ENCODE data around the gene DCTN4. TPM values are rescaled to one million over a fixed set of nuclear protein-coding genes. Genes with fewer than 3 reads are reported as not detected.

DCTN4 gene
- total RNA-seq, 2 experiments from 2014 or later = 38.6 to 40.6 TPM

DNA sequence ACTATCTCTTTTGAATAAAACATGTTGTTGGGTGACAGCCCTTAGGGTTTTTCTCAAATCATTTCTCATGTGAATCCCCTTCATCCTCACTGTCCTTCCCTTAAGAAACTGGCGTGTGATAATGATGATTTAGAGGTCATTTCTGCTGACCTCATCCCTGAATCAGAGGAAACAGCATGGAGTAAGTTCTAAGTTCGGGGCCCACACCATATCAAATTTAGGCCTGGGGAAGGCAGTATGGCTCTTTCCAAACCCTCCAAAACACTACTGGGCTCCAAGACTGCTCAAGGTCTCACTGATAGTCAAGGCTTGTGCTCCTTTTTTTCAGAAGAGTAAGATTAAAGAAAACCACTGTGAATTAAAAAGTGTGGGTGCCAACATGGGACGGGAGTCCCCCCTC is 18.9 kb upstream of the DCTN4 start:
- CTCF ChIA-PET = interaction anchor here (0.6 to 8.1 kb wide), 12 partner anchors 9 to 328 kb away, joined by 4 to 108 read pairs (median 8); partner anchors contain the start of genes DCTN4, IRGM, RBM22 and RPS14
- Mint-ChIP-seq H3K4me3 (peak overlapping the region; percentile 93), H3K27me3 (no peaks in the 10 kb centered on the region), H3K9me3 (peaks cover 2% of the 10 kb centered on the region), H3K36me3 (ENCODE audit: low read depth) (peaks cover 17% of the 10 kb centered on the region), H3K27ac (peak overlapping the region; percentile 48), H3K4me1 (peaks cover 53% of the 10 kb centered on the region)
- POLR2A ChIA-PET = interaction anchor here (1.1 to 2.3 kb wide), 6 partner anchors 9 to 69 kb away, joined by 3 to 20 read pairs (median 7); partner anchors contain the start of genes DCTN4 and IRGM
- DNase-seq = no peak

DNA sequence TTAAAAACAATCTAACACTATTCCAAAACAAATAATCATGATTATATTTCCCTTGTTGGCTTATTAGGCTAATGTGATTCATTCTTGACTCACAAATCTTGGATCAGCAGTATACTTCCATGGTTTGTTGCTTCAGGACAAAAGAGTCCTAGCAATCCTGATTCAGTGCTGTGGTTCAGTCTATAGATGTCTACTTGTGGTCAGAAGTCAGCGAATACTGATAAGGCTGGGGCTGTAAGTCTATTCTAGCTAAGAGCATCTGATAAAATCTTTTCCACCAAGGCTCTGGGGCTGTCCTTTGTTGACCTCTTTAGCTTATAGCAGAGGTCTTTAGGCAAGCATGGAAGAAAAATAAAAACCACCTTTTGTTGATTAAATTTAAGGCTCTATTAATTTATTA is 15.3 kb upstream of the DCTN4 start:
- Mint-ChIP-seq H3K36me3 (ENCODE audit: low read depth) (peaks cover 24% of the 10 kb centered on the region), H3K27ac (no peak overlapping the region), H3K4me3 (no peak overlapping the region), H3K27me3 (no peaks in the 10 kb centered on the region), H3K4me1 (peaks cover 41% of the 10 kb centered on the region), H3K9me3 (peaks cover 16% of the 10 kb centered on the region)
- ChIA-PET CTCF (interaction anchor here (1.2 kb wide), 1 partner anchor 16 kb away, joined by 3 read pairs; no protein-coding TSS in a partner anchor), POLR2A (no interaction called here)
- DNase-seq = no peak

DNA sequence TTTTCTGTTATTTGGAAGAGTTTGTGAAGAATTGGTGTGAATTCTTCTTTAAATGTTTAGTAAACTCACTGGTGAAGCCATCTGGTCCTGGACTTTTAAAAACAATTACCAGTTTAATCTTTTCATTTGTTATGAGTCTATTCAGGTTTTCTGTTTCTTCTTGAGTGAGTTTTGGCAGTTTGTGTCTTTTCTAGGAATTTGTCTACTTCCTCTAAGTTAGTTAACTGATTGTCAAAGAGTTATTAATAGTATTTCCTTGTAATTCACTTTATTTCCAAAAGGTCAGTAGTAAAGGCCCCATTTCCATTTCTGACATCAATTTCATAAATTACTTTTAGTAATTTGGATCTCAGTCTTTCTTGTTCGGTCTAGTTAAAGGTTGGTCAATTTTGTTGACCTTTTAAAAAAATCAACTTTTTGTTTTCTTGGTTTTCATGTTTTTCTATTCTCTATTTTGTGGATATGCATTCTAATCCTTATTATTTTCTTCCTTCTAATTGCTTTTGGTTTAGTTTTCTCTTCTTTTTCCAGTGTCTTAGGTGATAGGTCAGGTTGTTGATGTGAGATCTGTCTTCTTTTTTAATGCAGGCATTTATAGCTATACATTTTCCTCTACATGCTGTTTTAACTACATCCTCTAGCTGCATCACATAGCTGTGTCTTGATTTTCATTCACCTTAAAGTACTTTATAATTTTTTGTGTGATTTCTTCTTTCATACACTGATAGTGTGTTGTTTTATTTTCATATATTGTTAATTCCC is 12.4 kb upstream of the DCTN4 start:
- CTCF ChIA-PET = no interaction called here
- no peak for DNase-seq
- Mint-ChIP-seq H3K27me3 (no peaks in the 10 kb centered on the region), H3K4me3 (no peak overlapping the region), H3K36me3 (ENCODE audit: low read depth) (peaks cover 24% of the 10 kb centered on the region), H3K4me1 (peaks cover 31% of the 10 kb centered on the region), H3K9me3 (peaks cover 16% of the 10 kb centered on the region), H3K27ac (peak overlapping the region; percentile 56)
- POLR2A ChIA-PET = interaction anchor here (1.5 kb wide), 1 partner anchor 12 kb away, joined by 6 read pairs; no protein-coding TSS in a partner anchor

DNA sequence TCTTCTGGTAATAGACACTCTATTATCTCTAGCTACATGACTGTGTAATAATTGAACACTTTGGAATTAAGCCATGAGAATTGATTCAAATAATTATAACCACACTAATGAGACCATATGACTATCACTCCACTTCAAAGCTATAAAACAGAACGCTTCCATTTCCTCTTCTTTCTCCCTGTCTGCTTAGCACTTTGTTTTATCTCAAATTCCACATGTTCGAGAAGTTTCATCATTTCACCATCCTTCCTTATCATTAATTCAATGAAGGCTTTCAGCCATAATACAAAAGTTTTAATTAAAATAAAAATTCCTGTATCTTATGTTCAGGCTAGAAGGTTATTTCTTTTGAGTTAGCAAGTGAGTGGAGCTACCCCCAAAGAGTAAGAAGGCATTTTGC is 7.4 kb upstream of the DCTN4 start:
- H3K4me1 Mint-ChIP-seq = peaks cover 27% of the 10 kb centered on the region
- DNase-seq = no peak
- no peak overlapping the region for H3K27ac Mint-ChIP-seq
- CTCF ChIA-PET = interaction anchor here (0.8 kb wide), 1 partner anchor 12 kb away, joined by 3 read pairs; the partner anchor contains the start of gene SMIM3
- H3K4me3 Mint-ChIP-seq = no peak overlapping the region
- peaks cover 6% of the 10 kb centered on the region for H3K9me3 Mint-ChIP-seq
- H3K36me3 Mint-ChIP-seq (ENCODE audit: low read depth) = peaks cover 13% of the 10 kb centered on the region
- POLR2A ChIA-PET = interaction anchor here (1.1 kb wide), 2 partner anchors 9 to 13 kb away, joined by 4 to 6 read pairs; no protein-coding TSS in a partner anchor
- H3K27me3 Mint-ChIP-seq = no peaks in the 10 kb centered on the region

DNA sequence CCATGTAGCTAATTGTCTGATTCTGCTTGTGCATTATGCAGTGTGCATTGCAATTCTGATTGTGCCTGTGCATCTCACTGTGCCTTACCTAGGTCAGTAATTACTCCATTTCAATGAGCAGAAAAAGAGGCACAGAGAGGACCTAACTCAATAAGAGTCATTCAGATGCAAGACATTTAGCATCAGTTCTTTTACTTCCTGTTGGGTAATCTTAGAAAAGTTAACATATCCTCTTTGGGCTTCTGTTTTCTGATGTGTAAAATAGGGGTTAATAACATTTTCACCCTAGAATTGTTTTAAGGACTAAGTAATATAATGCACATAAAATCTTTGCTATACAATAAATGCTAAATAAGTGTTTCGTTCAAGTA is 7.0 kb upstream of the DCTN4 start:
- ChIA-PET CTCF (interaction anchor here (0.8 to 1.1 kb wide), 2 partner anchors 13 to 65 kb away, joined by 3 read pairs; partner anchors contain the start of genes RBM22 and SMIM3), POLR2A (interaction anchor here (1.1 kb wide), 1 partner anchor 8 kb away, joined by 4 read pairs; no protein-coding TSS in a partner anchor)
- Mint-ChIP-seq H3K27ac (no peak overlapping the region), H3K27me3 (no peaks in the 10 kb centered on the region), H3K36me3 (ENCODE audit: low read depth) (peaks cover 9% of the 10 kb centered on the region), H3K9me3 (peaks cover 3% of the 10 kb centered on the region), H3K4me3 (no peak overlapping the region), H3K4me1 (peaks cover 23% of the 10 kb centered on the region)
- no peak for DNase-seq

DNA sequence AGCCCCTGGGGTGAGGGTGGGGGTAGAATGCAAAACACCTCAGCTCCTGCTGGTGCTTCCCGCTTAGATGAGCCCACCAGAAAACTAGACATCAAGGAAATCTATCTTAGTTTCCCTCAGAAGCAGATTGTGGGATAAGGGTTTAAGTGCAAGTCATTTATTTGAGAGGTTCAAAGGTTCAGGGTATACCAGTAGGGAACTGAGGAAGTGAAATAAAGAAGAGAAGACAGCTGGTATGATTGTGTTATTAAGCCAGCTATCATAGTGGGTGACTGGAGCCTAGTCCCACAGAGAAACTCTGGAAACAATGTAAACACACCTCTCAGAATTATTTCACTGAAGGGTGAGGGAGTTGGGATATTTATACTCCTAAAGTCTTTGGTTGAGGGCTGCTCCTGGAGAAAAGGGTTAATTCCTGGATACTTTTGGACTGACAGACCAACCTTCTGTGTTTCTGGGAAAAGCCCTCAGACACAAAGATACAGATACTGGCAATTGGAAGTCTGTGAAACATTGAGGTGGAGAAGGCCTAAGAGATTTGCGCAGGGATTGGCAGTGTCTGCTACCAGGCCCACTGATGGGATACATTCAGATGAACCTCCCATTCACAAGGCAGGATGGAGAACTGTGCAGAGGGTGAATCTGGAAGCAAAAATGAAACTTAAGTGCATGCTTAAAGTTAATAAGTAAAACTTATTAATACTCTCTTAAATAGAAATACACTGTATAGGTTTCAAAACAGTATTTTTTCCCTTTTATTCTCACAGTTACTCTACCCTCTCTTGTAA is 6.4 kb upstream of the DCTN4 start:
- no peaks in the 10 kb centered on the region for H3K27me3 Mint-ChIP-seq
- H3K4me1 Mint-ChIP-seq = peaks cover 17% of the 10 kb centered on the region
- H3K4me3 Mint-ChIP-seq = no peak overlapping the region
- peaks cover 3% of the 10 kb centered on the region for H3K36me3 Mint-ChIP-seq (ENCODE audit: low read depth)
- no peak overlapping the region for H3K27ac Mint-ChIP-seq
- POLR2A ChIA-PET = interaction anchor here (1.1 to 1.6 kb wide), 3 partner anchors 11 to 30 kb away, joined by 4 read pairs; partner anchors contain the start of gene SMIM3
- no peak for DNase-seq
- no peaks in the 10 kb centered on the region for H3K9me3 Mint-ChIP-seq
- CTCF ChIA-PET = interaction anchor here (0.8 to 2.4 kb wide), 4 partner anchors 10 to 64 kb away, joined by 3 to 8 read pairs (median 3); partner anchors contain the start of genes RBM22 and SMIM3

DNA sequence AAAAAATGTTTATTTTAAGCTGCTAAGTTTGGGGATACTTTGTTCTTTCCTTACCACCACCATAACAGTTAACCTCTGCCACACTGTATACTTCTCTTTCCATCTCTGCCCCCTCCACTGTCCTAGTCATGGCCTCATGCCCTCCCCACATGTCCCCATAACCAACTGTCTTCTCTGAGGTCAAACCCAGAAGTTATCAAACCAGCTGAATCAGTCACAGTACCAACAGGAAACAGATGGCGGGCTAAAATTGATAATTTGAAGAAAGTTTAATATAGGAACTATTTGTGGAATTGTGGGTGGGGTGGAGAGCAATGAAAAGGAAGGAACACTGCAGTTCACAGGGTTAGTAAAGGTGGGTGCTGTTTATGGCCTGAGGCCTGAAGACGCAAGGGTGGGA is 5.7 kb upstream of the DCTN4 start:
- ChIA-PET CTCF (interaction anchor here (1.1 to 2.4 kb wide), 4 partner anchors 11 to 63 kb away, joined by 3 to 8 read pairs (median 4); partner anchors contain the start of genes RBM22 and SMIM3), POLR2A (interaction anchor here (0.7 to 1.6 kb wide), 5 partner anchors 10 to 29 kb away, joined by 3 to 4 read pairs (median 4); partner anchors contain the start of gene SMIM3)
- peaks cover 15% of the 10 kb centered on the region for H3K4me1 Mint-ChIP-seq
- H3K36me3 Mint-ChIP-seq (ENCODE audit: low read depth) = no peaks in the 10 kb centered on the region
- H3K4me3 Mint-ChIP-seq = no peak overlapping the region
- no peaks in the 10 kb centered on the region for H3K9me3 Mint-ChIP-seq
- H3K27me3 Mint-ChIP-seq = no peaks in the 10 kb centered on the region
- no peak overlapping the region for H3K27ac Mint-ChIP-seq
- no peak for DNase-seq

DNA sequence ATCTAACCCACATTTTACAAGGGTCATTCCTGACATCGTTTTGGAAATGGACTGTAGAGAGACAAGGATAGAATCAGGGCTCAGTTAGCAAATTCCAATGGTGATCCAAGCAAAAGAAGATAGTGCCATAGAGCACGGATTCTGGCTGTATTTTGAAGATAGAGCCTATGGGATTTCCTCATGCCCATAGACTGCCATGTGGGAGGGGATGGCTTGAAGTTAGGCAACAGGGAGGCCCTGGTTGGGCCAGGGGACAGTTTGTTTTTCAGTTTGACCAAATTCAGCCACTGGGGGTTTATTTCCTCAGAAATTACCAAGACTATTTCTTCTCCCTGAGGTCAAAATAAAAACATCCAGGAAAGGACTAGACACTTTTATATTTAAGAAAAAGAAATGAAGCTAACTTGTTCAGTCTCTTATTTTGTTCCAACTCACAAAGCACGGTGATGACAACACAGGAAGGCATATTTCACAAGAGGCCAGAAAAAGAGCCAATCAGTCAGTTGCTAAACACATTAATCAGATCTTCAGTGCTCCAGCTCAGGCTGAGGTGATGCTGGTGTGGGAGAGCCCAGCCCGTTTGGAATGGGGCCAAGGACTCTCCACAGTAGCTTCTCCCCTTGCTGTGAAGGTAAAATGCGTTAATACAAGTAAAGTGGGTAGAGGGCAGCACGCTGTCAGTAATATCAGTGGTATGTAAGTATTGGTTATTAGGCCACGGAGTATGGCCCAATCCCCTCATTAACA is 4.4 kb upstream of the DCTN4 start:
- H3K4me3 Mint-ChIP-seq = no peak overlapping the region
- DNase-seq = no peak
- H3K4me1 Mint-ChIP-seq = peaks cover 21% of the 10 kb centered on the region
- no peak overlapping the region for H3K27ac Mint-ChIP-seq
- no peaks in the 10 kb centered on the region for H3K9me3 Mint-ChIP-seq
- H3K27me3 Mint-ChIP-seq = no peaks in the 10 kb centered on the region
- ChIA-PET POLR2A (interaction anchor here (1.4 kb wide), 1 partner anchor 20 kb away, joined by 3 read pairs; no protein-coding TSS in a partner anchor), CTCF (interaction anchor here (1.6 to 2.4 kb wide), 2 partner anchors 15 to 19 kb away, joined by 6 to 8 read pairs; partner anchors contain the start of gene SMIM3)
- H3K36me3 Mint-ChIP-seq (ENCODE audit: low read depth) = no peaks in the 10 kb centered on the region

DNA sequence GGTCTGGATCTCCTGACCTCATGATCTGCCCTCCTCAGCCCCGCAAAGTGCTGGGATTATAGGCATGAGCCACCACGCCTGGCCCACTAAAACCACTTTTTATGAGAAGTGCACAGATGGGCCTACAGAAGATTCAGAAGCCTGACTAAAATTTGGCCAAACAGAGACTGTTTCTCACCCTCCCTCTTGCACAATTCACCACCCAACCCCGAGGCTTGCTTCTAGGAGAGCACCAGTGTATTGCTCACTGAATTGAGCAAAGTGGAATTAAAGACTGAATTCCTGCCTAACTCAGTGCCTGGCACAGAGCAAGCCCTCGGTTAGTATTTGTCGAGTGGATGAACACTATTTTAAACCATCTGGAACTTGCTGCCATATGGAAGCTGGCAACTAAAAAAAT is 3.4 kb upstream of the DCTN4 start:
- peaks cover 26% of the 10 kb centered on the region for H3K4me1 Mint-ChIP-seq
- no peak overlapping the region for H3K4me3 Mint-ChIP-seq
- ChIA-PET POLR2A (no interaction called here), CTCF (no interaction called here)
- H3K27ac Mint-ChIP-seq = no peak overlapping the region
- peaks cover 1% of the 10 kb centered on the region for H3K36me3 Mint-ChIP-seq (ENCODE audit: low read depth)
- no peaks in the 10 kb centered on the region for H3K9me3 Mint-ChIP-seq
- no peaks in the 10 kb centered on the region for H3K27me3 Mint-ChIP-seq
- DNase-seq = no peak

DNA sequence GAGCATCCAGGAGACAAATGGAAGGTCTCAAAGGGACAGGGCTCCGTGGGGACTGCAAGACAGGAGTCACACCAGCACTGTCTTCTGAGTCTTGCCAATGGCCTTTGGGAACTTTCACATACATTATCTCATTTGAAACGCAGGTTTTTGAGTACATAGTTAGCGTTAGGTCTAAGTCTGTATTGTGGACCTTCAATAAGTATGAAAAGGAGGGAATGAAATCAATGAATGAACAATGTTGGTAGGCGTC is 442 bp upstream of the DCTN4 start:
- peaks cover 25% of the 10 kb centered on the region for H3K36me3 Mint-ChIP-seq (ENCODE audit: low read depth)
- H3K4me3 Mint-ChIP-seq = no peak overlapping the region
- ChIA-PET POLR2A (interaction anchor here (1.0 to 4.0 kb wide), 10 partner anchors 10 to 455 kb away, joined by 3 to 28 read pairs (median 8); partner anchors contain the start of genes IRGM, RBM22 and SMIM3), CTCF (interaction anchor here (1.1 to 3.0 kb wide), 5 partner anchors 20 to 87 kb away, joined by 4 to 24 read pairs (median 9); partner anchors contain the start of genes IRGM and SMIM3)
- no peak for DNase-seq
- H3K27ac Mint-ChIP-seq = no peak overlapping the region
- H3K9me3 Mint-ChIP-seq = no peaks in the 10 kb centered on the region
- no peaks in the 10 kb centered on the region for H3K27me3 Mint-ChIP-seq
- H3K4me1 Mint-ChIP-seq = peaks cover 34% of the 10 kb centered on the region

DNA sequence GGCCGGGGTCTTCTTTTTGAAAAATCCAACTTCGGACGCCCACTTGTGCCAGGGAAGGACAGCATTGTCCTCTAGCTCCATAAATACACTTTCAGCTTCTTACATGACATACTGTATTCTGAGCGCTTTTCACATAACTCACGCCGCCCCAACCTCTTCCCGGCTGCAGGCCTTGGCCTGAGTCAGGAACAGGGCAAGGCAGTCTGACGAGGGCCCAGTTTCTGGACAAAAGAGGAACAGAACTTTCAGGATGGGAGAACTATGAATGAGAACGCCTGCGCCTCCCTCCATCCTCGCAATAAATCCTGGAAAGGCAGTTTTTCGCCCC is 650 bp downstream of the DCTN4 start:
- Mint-ChIP-seq H3K4me1 (peaks cover 38% of the 10 kb centered on the region), H3K9me3 (no peaks in the 10 kb centered on the region), H3K27me3 (no peaks in the 10 kb centered on the region), H3K4me3 (no peak overlapping the region), H3K36me3 (ENCODE audit: low read depth) (peaks cover 36% of the 10 kb centered on the region), H3K27ac (no peak overlapping the region)
- POLR2A ChIA-PET = interaction anchor here (0.8 to 4.0 kb wide), 13 partner anchors 8 to 456 kb away, joined by 3 to 28 read pairs (median 4); partner anchors contain the start of genes IRGM, RBM22 and SMIM3
- CTCF ChIA-PET = interaction anchor here (1.0 to 3.0 kb wide), 11 partner anchors 16 to 308 kb away, joined by 3 to 24 read pairs (median 6); partner anchors contain the start of genes IRGM, RBM22, RPS14 and SMIM3
- no peak for DNase-seq

DNA sequence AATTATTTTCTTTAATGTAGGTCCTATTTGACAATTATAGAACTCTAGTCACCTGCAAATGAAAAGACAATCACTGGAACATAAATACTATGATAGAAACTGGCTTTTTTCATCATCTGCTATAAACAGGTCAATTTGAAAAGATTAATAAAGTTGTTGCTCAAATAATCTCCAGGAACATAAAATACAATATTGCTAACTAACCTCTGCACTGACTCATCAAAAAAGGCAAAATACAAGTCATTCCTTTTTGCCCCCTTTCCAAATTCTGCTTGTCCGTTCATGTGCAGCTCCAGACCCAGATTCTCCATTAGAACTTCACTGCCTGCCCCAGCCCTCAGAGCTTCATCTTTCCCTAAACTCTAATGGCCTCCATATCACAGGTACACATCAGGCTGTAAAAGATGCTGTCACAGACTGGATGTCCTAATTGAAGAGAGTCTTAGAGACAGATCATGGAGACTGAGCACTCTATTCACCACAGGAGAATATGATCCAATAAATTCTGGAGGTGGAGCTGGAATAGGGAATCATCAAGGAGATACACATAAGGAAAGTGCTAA is 1.6 kb downstream of the DCTN4 start:
- Mint-ChIP-seq H3K36me3 (ENCODE audit: low read depth) (peaks cover 44% of the 10 kb centered on the region), H3K4me1 (peaks cover 38% of the 10 kb centered on the region), H3K27me3 (no peaks in the 10 kb centered on the region), H3K9me3 (no peaks in the 10 kb centered on the region), H3K4me3 (peak overlapping the region; percentile 46), H3K27ac (peak overlapping the region; percentile 12)
- POLR2A ChIA-PET = interaction anchor here (1.2 to 4.0 kb wide), 7 partner anchors 9 to 89 kb away, joined by 3 to 28 read pairs (median 10); partner anchors contain the start of genes IRGM and SMIM3
- CTCF ChIA-PET = interaction anchor here (0.5 to 2.6 kb wide), 6 partner anchors 21 to 307 kb away, joined by 3 to 10 read pairs (median 5); partner anchors contain the start of genes RPS14 and SMIM3
- DNase-seq = no peak

Data from activated CD4-positive, alpha-beta memory T cell treated with anti-CD3 and anti-CD28 coated beads, Interleukin-2, amount 10 ng/mL, durations not matched to agents 7 days and 5 days (primary cell).